Stimulated activated naive CD8-positive, alpha-beta T cell treated with anti-CD3 and anti-CD28 coated beads, Interleukin-15, Interleukin-2, amounts not matched to agents 100 ng/mL and 50 ng/mL, for 24 hours (primary cell): ENCODE data around the gene MAGEA9B.
"Not testable (repeated sequence)": the region's sequence is repeated elsewhere in the genome, so short reads cannot be mapped to it uniquely, and the experiment has no call there.

Source experiments
- H3K27ac Mint-ChIP-seq: one replicate; pipeline ENCODE4 v1.8.0; 2021; ENCODE audit warnings: mild to moderate bottlenecking, mixed read lengths
- H3K27me3 Mint-ChIP-seq: one replicate; pipeline ENCODE4 v1.8.0; 2021; ENCODE audit warnings: mixed read lengths
- H3K36me3 Mint-ChIP-seq: one replicate; pipeline ENCODE4 v1.8.0; 2021; ENCODE audit warnings: low read depth, mixed read lengths
- H3K4me1 Mint-ChIP-seq: one replicate; pipeline ENCODE4 v1.8.0; 2021; ENCODE audit warnings: low read depth, mixed read lengths
- H3K4me3 Mint-ChIP-seq: one replicate; pipeline ENCODE4 v1.8.0; 2021; ENCODE audit warnings: mild to moderate bottlenecking, mixed read lengths
- H3K9me3 Mint-ChIP-seq: one replicate; pipeline ENCODE4 v1.8.0; 2021; ENCODE audit warnings: mixed read lengths

MAGEA9B gene

GRCh38 chrX:149587359-149587758 lies at the start of gene MAGEA9B:
Gene MAGEA9B (minus strand): TSS chrX:149587459. CDS start chrX:149583179, 4,280 bp downstream.
- not testable (repeated sequence) for H3K36me3 Mint-ChIP-seq, H3K4me3 Mint-ChIP-seq, H3K27me3 Mint-ChIP-seq, H3K27ac Mint-ChIP-seq, H3K4me1 Mint-ChIP-seq, H3K9me3 Mint-ChIP-seq

- Mint-ChIP-seq H3K36me3 (no peaks in the 10 kb centered on the region), H3K4me1 (peaks cover 30% of the 10 kb centered on the region)
Observed at GRCh38 chrX:149633511-149633910, 46.3 kb upstream of the MAGEA9B start.

GRCh38 chrX:149631234-149632165 lies 44.2 kb upstream of the MAGEA9B start, which contains the start of gene TMEM185A:
Gene TMEM185A (minus strand): TSS chrX:149631792. CDS start chrX:149631580, 212 bp downstream.
- H3K9me3 Mint-ChIP-seq = no peaks in the 10 kb centered on the region
- H3K4me3 Mint-ChIP-seq = peak within 1 kb of the TSS; percentile 90
- no peaks in the 10 kb centered on the region for H3K27me3 Mint-ChIP-seq
- H3K4me1 Mint-ChIP-seq = peaks cover 38% of the 10 kb centered on the region
- H3K36me3 Mint-ChIP-seq = no peaks in the 10 kb centered on the region
- H3K27ac Mint-ChIP-seq = peak within 1 kb of the TSS; percentile 78

More at GRCh38 chrX:149633511-149633910, 46.3 kb upstream of the MAGEA9B start:
- Mint-ChIP-seq H3K27ac (no peak overlapping the region), H3K9me3 (no peaks in the 10 kb centered on the region), H3K4me3 (no peak overlapping the region), H3K27me3 (peaks cover 3% of the 10 kb centered on the region)

GRCh38 chrX:149630681-149631233 lies 43.5 kb upstream of the MAGEA9B start:
- Mint-ChIP-seq H3K4me1 (peaks cover 40% of the 10 kb centered on the region), H3K36me3 (no peaks in the 10 kb centered on the region), H3K27me3 (no peaks in the 10 kb centered on the region), H3K27ac (peak overlapping the region; percentile 78), H3K9me3 (no peaks in the 10 kb centered on the region), H3K4me3 (peak overlapping the region; percentile 90)

GRCh38 chrX:149629730-149630387 lies 42.6 kb upstream of the MAGEA9B start:
- no peaks in the 10 kb centered on the region for H3K27me3 Mint-ChIP-seq
- no peaks in the 10 kb centered on the region for H3K9me3 Mint-ChIP-seq
- H3K27ac Mint-ChIP-seq = peak overlapping the region; percentile 45
- peaks cover 49% of the 10 kb centered on the region for H3K4me1 Mint-ChIP-seq
- peak overlapping the region; percentile 90 for H3K4me3 Mint-ChIP-seq
- H3K36me3 Mint-ChIP-seq = no peaks in the 10 kb centered on the region

GRCh38 chrX:149628768-149629167 lies 41.5 kb upstream of the MAGEA9B start:
- Mint-ChIP-seq H3K4me3 (peak overlapping the region; percentile 10), H3K9me3 (no peaks in the 10 kb centered on the region), H3K36me3 (no peaks in the 10 kb centered on the region), H3K27me3 (no peaks in the 10 kb centered on the region), H3K27ac (no peak overlapping the region), H3K4me1 (peaks cover 58% of the 10 kb centered on the region)

GRCh38 chrX:149628280-149628679 lies 41.0 kb upstream of the MAGEA9B start:
- H3K36me3 Mint-ChIP-seq = no peaks in the 10 kb centered on the region
- no peaks in the 10 kb centered on the region for H3K9me3 Mint-ChIP-seq
- H3K4me3 Mint-ChIP-seq = no peak overlapping the region
- H3K27ac Mint-ChIP-seq = no peak overlapping the region
- peaks cover 58% of the 10 kb centered on the region for H3K4me1 Mint-ChIP-seq
- no peaks in the 10 kb centered on the region for H3K27me3 Mint-ChIP-seq

GRCh38 chrX:149626829-149627228 lies 39.6 kb upstream of the MAGEA9B start:
- not testable (repeated sequence) for H3K27ac Mint-ChIP-seq, H3K9me3 Mint-ChIP-seq, H3K27me3 Mint-ChIP-seq, H3K4me3 Mint-ChIP-seq, H3K36me3 Mint-ChIP-seq
- peaks cover 51% of the 10 kb centered on the region for H3K4me1 Mint-ChIP-seq

- H3K36me3 Mint-ChIP-seq, H3K9me3 Mint-ChIP-seq, H3K27ac Mint-ChIP-seq, H3K27me3 Mint-ChIP-seq, H3K4me3 Mint-ChIP-seq: not testable (repeated sequence)
- peaks cover 10% of the 10 kb centered on the region for H3K4me1 Mint-ChIP-seq
Observed at GRCh38 chrX:149619662-149620061, 32.4 kb upstream of the MAGEA9B start.

- Mint-ChIP-seq H3K36me3 (no peaks in the 10 kb centered on the region), H3K27ac (no peak overlapping the region), H3K27me3 (no peaks in the 10 kb centered on the region), H3K9me3 (no peaks in the 10 kb centered on the region), H3K4me3 (no peak overlapping the region), H3K4me1 (peaks cover 3% of the 10 kb centered on the region)
Observed at GRCh38 chrX:149618871-149619270, 31.6 kb upstream of the MAGEA9B start.

- Mint-ChIP-seq H3K4me1 (peaks cover 3% of the 10 kb centered on the region), H3K4me3 (no peak overlapping the region), H3K27ac (no peak overlapping the region), H3K36me3 (peaks cover 5% of the 10 kb centered on the region), H3K9me3 (no peaks in the 10 kb centered on the region), H3K27me3 (no peaks in the 10 kb centered on the region)
Observed at GRCh38 chrX:149611623-149612175, 24.4 kb upstream of the MAGEA9B start.

- Mint-ChIP-seq H3K27me3 (no peaks in the 10 kb centered on the region), H3K9me3 (no peaks in the 10 kb centered on the region), H3K4me1 (peaks cover 3% of the 10 kb centered on the region), H3K36me3 (peaks cover 8% of the 10 kb centered on the region), H3K4me3 (no peak overlapping the region), H3K27ac (no peak overlapping the region)
Observed at GRCh38 chrX:149610511-149610910, 23.3 kb upstream of the MAGEA9B start.

- Mint-ChIP-seq H3K4me3 (no peak overlapping the region), H3K27ac (no peak overlapping the region), H3K36me3 (peaks cover 15% of the 10 kb centered on the region), H3K9me3 (no peaks in the 10 kb centered on the region), H3K27me3 (no peaks in the 10 kb centered on the region), H3K4me1 (no peaks in the 10 kb centered on the region)
Observed at GRCh38 chrX:149607699-149608098, 20.4 kb upstream of the MAGEA9B start.

GRCh38 chrX:149605248-149605885 lies 18.1 kb upstream of the MAGEA9B start:
- H3K27me3 Mint-ChIP-seq, H3K9me3 Mint-ChIP-seq, H3K4me1 Mint-ChIP-seq, H3K4me3 Mint-ChIP-seq, H3K27ac Mint-ChIP-seq: not testable (repeated sequence)
- peaks cover 21% of the 10 kb centered on the region for H3K36me3 Mint-ChIP-seq
